GM23338 (cell line): ENCODE data around the gene TOX2. TPM values are rescaled to one million over a fixed set of nuclear protein-coding genes. Genes with fewer than 3 reads are reported as not detected.

Source experiments
- ATAC-seq: fragments of 200-7000 bp; cut with Tn5 transposase; 3 replicates; pipeline ENCODE4 v1.9.1; 2020
- DNase-seq: peaks from one replicate; pipeline ENCODE4 v3.0.0-alpha.2; 2015; ENCODE audit warnings: low spot score
- H2AFZ ChIP-seq: fragments of 200-600 bp; sonication (generic); 2 replicates; pipeline ENCODE4 v1.8.0; 2016; ENCODE audit warnings: antibody characterized with exemption, mild to moderate bottlenecking, moderate library complexity
- H3F3A ChIP-seq: fragments of 200-600 bp; sonication (generic); replicated peaks from 2 replicates; pipeline ENCODE4 v1.8.0; 2017; ENCODE audit warnings: antibody characterized with exemption, mixed run types, low read depth
- H3K27ac ChIP-seq: fragments of 200-600 bp; sonication (generic); 2 replicates; pipeline ENCODE4 v1.6.1; 2016; ENCODE audit warnings: low read depth
- H3K27me3 ChIP-seq: fragments of 200-600 bp; sonication (generic); 2 replicates; pipeline ENCODE4 v1.8.0; 2016; ENCODE audit warnings: mild to moderate bottlenecking, mixed run types, moderate library complexity; ENCODE audit not compliant: insufficient read depth
- H3K36me3 ChIP-seq: fragments of 200-600 bp; sonication (generic); 2 replicates; pipeline ENCODE4 v1.8.0; 2016; ENCODE audit warnings: mild to moderate bottlenecking; ENCODE audit not compliant: insufficient read depth
- H3K4me1 ChIP-seq: fragments of 200-600 bp; sonication (generic); 2 replicates; pipeline ENCODE4 v1.8.0; 2016; ENCODE audit warnings: mild to moderate bottlenecking, moderate library complexity; ENCODE audit not compliant: insufficient read depth
- H3K4me2 ChIP-seq: fragments of 200-600 bp; sonication (generic); 2 replicates; pipeline ENCODE4 v1.7.1; 2017; ENCODE audit warnings: mixed run types
- H3K4me3 ChIP-seq: fragments of 200-600 bp; sonication (generic); 2 replicates; pipeline ENCODE4 v1.6.1; 2016; ENCODE audit warnings: mixed run types
- H3K79me2 ChIP-seq: fragments of 200-600 bp; sonication (generic); replicated peaks from 2 replicates; pipeline ENCODE4 v1.8.0; 2017; ENCODE audit warnings: mild to moderate bottlenecking; ENCODE audit not compliant: insufficient read depth
- H3K9me2 ChIP-seq: fragments of 200-600 bp; sonication (generic); 2 replicates; pipeline ENCODE4 v1.8.0; 2017; ENCODE audit not compliant: insufficient read depth
- H4K20me1 ChIP-seq: fragments of 200-600 bp; sonication (generic); replicated peaks from 2 replicates; pipeline ENCODE4 v1.8.0; 2017; ENCODE audit warnings: mild to moderate bottlenecking; ENCODE audit not compliant: insufficient read depth
- H3K27ac Mint-ChIP-seq: 2 replicates; pipeline ENCODE4 v1.8.0; 2020; ENCODE audit warnings: inconsistent platforms, mild to moderate bottlenecking, moderate library complexity, mixed read lengths
- H3K27me3 Mint-ChIP-seq: 3 replicates; pipeline ENCODE4 v1.8.0; 2022; ENCODE audit warnings: low read depth, mild to moderate bottlenecking, moderate library complexity, mixed read lengths, inconsistent platforms; ENCODE audit not compliant: insufficient read depth, poor library complexity
- H3K36me3 Mint-ChIP-seq: 3 replicates; pipeline ENCODE4 v1.8.0; 2021; ENCODE audit warnings: low read depth, mild to moderate bottlenecking, inconsistent platforms, moderate library complexity, mixed read lengths
- H3K4me1 Mint-ChIP-seq: 3 replicates; pipeline ENCODE4 v1.8.0; 2020; ENCODE audit warnings: mild to moderate bottlenecking, inconsistent platforms, mixed read lengths
- H3K4me3 Mint-ChIP-seq: 3 replicates; pipeline ENCODE4 v1.8.0; 2021; ENCODE audit warnings: moderate library complexity, mild to moderate bottlenecking, inconsistent platforms, mixed read lengths
- H3K9me3 Mint-ChIP-seq: 3 replicates; pipeline ENCODE4 v1.8.0; 2020; ENCODE audit warnings: moderate library complexity, mild to moderate bottlenecking, inconsistent platforms, mixed read lengths
- CREB1 ChIP-seq: fragments of 250-450 bp; sonication (Bioruptor Pico); IDR thresholded peaks from 2 replicates; pipeline ENCODE4 v1.5.0; 2020; ENCODE audit warnings: low read depth, mild to moderate bottlenecking, moderate library complexity
- CTCF ChIP-seq, 2 experiments: fragments of 200-600 bp in 1 of 2; sonication (generic) in 1 of 2; conservative IDR thresholded peaks; 2 replicates each; pipeline versions ENCODE4 v1.5.1 to v1.6.1; 2016 to 2017; ENCODE audit warnings: antibody characterized with exemption in 2 of 2, low read depth in 2 of 2, mild to moderate bottlenecking in 2 of 2, moderate library complexity in 1 of 2
- ETS1 ChIP-seq: IDR thresholded peaks from 2 replicates; pipeline ENCODE4 v1.6.1; 2016; ENCODE audit warnings: antibody characterized with exemption
- EZH2 ChIP-seq: fragments of 200-600 bp; sonication (generic); IDR thresholded peaks from one replicate; pipeline ENCODE4 v1.8.0; 2017; ENCODE audit warnings: antibody characterized with exemption, mild to moderate bottlenecking, low read depth; ENCODE audit not compliant: unreplicated experiment
- EZH2phosphoT487 ChIP-seq: fragments of 200-600 bp; sonication (generic); IDR thresholded peaks from one replicate; pipeline ENCODE4 v1.8.1; 2018; ENCODE audit warnings: antibody characterized with exemption; ENCODE audit not compliant: unreplicated experiment
- NANOG ChIP-seq: IDR thresholded peaks from 2 replicates; pipeline ENCODE4 v1.6.1; 2016; ENCODE audit warnings: antibody characterized with exemption, borderline replicate concordance
- POLR2AphosphoS5 ChIP-seq: IDR thresholded peaks from 2 replicates; pipeline ENCODE4 v1.6.1; 2016; ENCODE audit warnings: antibody characterized with exemption, low read depth
- REST ChIP-seq: IDR thresholded peaks from one replicate; pipeline ENCODE4 v1.6.1; 2018; ENCODE audit warnings: antibody characterized with exemption; ENCODE audit not compliant: unreplicated experiment
- STAT1 ChIP-seq: IDR thresholded peaks from one replicate; pipeline ENCODE4 v1.6.1; 2016; ENCODE audit warnings: antibody characterized with exemption; ENCODE audit not compliant: unreplicated experiment
- ZNF114 ChIP-seq: fragments of 250-450 bp; sonication (Bioruptor Pico); IDR thresholded peaks from 2 replicates; pipeline ENCODE4 v1.5.0; 2020; ENCODE audit warnings: mild to moderate bottlenecking, moderate library complexity
- ZNF331 ChIP-seq: fragments of 250-450 bp; sonication (Bioruptor Pico); IDR thresholded peaks from 2 replicates; pipeline ENCODE4 v1.5.0; 2020; ENCODE audit warnings: low read depth, mild to moderate bottlenecking, moderate library complexity
- polyA plus RNA-seq: library from polyadenylated mRNA; unstranded; fragments of >200 nt; fragmentation: Nextera tagmentation; extraction: Ambion mirVana; gene quantifications from 2 replicates; pipeline ENCODE4 v1.2.1, GENCODE V29; 2016
- total RNA-seq: library from RNA; depleted of rRNA; stranded (reverse); fragments of >200 nt; shearing (Covaris generic); gene quantifications from 2 replicates; pipeline ENCODE4 v1.2.3, GENCODE V29; 2014
- TF ChIP-seq, protein P1 (sequence below): fragments of 250-450 bp; sonication (Bioruptor Pico); IDR thresholded peaks from 2 replicates; pipeline ENCODE4 v1.5.0; 2020; ENCODE audit warnings: mild to moderate bottlenecking, moderate library complexity

The TOX2 gene
- total and polyA plus RNA-seq, 2 experiments from 2014 or later, result 1.4 to 1.5 TPM

- no peaks in the 10 kb centered on the region for H3F3A ChIP-seq
- H3K79me2 ChIP-seq, result no peaks in the 10 kb centered on the region
- DNase-seq, result no peak
- no peak overlapping the region for H3K4me3 ChIP-seq
- no peak overlapping the region for H3K4me2 ChIP-seq
- Mint-ChIP-seq H3K4me1 (peaks cover 15% of the 10 kb centered on the region), H3K36me3 (no peaks in the 10 kb centered on the region), H3K4me3 (no peak overlapping the region), H3K27me3 (peaks cover 6% of the 10 kb centered on the region), H3K9me3 (peaks cover 6% of the 10 kb centered on the region; the same call in 1 of the 3 replicates), H3K27ac (no peak overlapping the region)
- no peak overlapping the region for H3K27ac ChIP-seq
- H4K20me1 ChIP-seq, result no peaks in the 10 kb centered on the region
- H3K9me2 ChIP-seq, result no peaks in the 10 kb centered on the region
- ATAC-seq, result peak; percentile 32; the same call in 2 of the 3 replicates
- H3K36me3 ChIP-seq, result no peaks in the 10 kb centered on the region
- no peak for TF ChIP-seq CREB1 (CRISPR knock-in tag)
- TF ChIP-seq NANOG, result no peak
- TF ChIP-seq, protein P1, sequence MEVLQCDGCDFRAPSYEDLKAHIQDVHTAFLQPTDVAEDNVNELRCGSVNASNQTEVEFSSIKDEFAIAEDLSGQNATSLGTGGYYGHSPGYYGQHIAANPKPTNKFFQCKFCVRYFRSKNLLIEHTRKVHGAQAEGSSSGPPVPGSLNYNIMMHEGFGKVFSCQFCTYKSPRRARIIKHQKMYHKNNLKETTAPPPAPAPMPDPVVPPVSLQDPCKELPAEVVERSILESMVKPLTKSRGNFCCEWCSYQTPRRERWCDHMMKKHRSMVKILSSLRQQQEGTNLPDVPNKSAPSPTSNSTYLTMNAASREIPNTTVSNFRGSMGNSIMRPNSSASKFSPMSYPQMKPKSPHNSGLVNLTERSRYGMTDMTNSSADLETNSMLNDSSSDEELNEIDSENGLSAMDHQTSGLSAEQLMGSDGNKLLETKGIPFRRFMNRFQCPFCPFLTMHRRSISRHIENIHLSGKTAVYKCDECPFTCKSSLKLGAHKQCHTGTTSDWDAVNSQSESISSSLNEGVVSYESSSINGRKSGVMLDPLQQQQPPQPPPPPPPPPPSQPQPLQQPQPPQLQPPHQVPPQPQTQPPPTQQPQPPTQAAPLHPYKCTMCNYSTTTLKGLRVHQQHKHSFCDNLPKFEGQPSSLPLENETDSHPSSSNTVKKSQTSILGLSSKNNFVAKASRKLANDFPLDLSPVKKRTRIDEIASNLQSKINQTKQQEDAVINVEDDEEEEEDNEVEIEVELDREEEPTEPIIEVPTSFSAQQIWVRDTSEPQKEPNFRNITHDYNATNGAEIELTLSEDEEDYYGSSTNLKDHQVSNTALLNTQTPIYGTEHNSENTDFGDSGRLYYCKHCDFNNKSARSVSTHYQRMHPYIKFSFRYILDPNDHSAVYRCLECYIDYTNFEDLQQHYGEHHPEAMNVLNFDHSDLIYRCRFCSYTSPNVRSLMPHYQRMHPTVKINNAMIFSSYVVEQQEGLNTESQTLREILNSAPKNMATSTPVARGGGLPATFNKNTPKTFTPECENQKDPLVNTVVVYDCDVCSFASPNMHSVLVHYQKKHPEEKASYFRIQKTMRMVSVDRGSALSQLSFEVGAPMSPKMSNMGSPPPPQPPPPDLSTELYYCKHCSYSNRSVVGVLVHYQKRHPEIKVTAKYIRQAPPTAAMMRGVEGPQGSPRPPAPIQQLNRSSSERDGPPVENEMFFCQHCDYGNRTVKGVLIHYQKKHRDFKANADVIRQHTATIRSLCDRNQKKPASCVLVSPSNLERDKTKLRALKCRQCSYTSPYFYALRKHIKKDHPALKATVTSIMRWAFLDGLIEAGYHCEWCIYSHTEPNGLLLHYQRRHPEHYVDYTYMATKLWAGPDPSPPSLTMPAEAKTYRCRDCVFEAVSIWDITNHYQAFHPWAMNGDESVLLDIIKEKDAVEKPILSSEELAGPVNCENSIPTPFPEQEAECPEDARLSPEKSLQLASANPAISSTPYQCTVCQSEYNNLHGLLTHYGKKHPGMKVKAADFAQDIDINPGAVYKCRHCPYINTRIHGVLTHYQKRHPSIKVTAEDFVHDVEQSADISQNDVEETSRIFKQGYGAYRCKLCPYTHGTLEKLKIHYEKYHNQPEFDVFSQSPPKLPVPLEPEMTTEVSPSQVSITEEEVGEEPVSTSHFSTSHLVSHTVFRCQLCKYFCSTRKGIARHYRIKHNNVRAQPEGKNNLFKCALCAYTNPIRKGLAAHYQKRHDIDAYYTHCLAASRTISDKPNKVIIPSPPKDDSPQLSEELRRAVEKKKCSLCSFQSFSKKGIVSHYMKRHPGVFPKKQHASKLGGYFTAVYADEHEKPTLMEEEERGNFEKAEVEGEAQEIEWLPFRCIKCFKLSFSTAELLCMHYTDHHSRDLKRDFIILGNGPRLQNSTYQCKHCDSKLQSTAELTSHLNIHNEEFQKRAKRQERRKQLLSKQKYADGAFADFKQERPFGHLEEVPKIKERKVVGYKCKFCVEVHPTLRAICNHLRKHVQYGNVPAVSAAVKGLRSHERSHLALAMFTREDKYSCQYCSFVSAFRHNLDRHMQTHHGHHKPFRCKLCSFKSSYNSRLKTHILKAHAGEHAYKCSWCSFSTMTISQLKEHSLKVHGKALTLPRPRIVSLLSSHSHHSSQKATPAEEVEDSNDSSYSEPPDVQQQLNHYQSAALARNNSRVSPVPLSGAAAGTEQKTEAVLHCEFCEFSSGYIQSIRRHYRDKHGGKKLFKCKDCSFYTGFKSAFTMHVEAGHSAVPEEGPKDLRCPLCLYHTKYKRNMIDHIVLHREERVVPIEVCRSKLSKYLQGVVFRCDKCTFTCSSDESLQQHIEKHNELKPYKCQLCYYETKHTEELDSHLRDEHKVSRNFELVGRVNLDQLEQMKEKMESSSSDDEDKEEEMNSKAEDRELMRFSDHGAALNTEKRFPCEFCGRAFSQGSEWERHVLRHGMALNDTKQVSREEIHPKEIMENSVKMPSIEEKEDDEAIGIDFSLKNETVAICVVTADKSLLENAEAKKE, result no peak
- TF ChIP-seq STAT1, result no peak
- no peak for TF ChIP-seq REST
- no peak for TF ChIP-seq CTCF (conservative IDR thresholded peaks at IDR 0.05; ENCODE audit: low read depth in 2 of 2)
- TF ChIP-seq POLR2AphosphoS5, result no peak
- TF ChIP-seq ETS1, result no peak
- no peak for TF ChIP-seq EZH2phosphoT487
- no peak for TF ChIP-seq ZNF331
- TF ChIP-seq ZNF114 (CRISPR knock-in tag), result no peak
- TF ChIP-seq EZH2, result no peak
- no peaks in the 10 kb centered on the region for H3K4me1 ChIP-seq
- no peak overlapping the region for H2AFZ ChIP-seq
- no peaks in the 10 kb centered on the region for H3K27me3 ChIP-seq
Observed at GRCh38 chr20:43955062-43955749, 40.6 kb downstream of the TOX2 start.
